HepG2 (cell line): ENCODE results near the gene STRADA. TPM values are rescaled to one million over a fixed set of nuclear protein-coding genes. Genes with fewer than 3 reads are reported as not detected.

Experiments
- ATAC-seq: fragments of 200-7000 bp; cut with Tn5 transposase; 3 replicates; pipeline ENCODE4 v1.9.1; 2020; ENCODE audit warnings: mild to moderate bottlenecking, moderate library complexity
- BruUV-seq: library from RNA; stranded (reverse); fragments of 400-500 nt; replicated peaks from 2 replicates; lab custom pipeline; 2021; lab: Mats Ljungman, UMichigan
- CTCF ChIA-PET: fragments of 300-600 bp; formaldehyde crosslinking; extraction: SDS; loops from one replicate; lab custom pipeline; 2021; ENCODE audit warnings: low total read pairs, inconsistent platforms, low intra/inter-chr PET ratio; lab: Yijun Ruan, JAX
- POLR2A ChIA-PET: fragments of 350-600 bp; sonication (Branson Sonifier 250); formaldehyde crosslinking; loops from one replicate; lab custom pipeline; 2020; ENCODE audit warnings: antibody characterized with exemption, inconsistent platforms; lab: Yijun Ruan, JAX
- DNase-seq: peaks from one replicate; pipeline ENCODE4 v3.0.0-alpha.2; 2015; ENCODE audit warnings: low spot score
- FAIRE-seq: peaks from 3 replicates; lab custom pipeline; 2011; peaks lifted over from hg19 to GRCh38; lab: Jason Lieb, UNC
- H2AFZ ChIP-seq: one replicate; pipeline ENCODE4 v1.6.1; 2011; ENCODE audit warnings: low read length, inconsistent platforms
- H3K27ac ChIP-seq: fragments of 300-600 bp; 3 replicates; pipeline ENCODE4 v1.8.0; 2011; ENCODE audit warnings: mixed run types, mild to moderate bottlenecking, mixed read lengths, low read length, inconsistent platforms; ENCODE audit not compliant: insufficient read depth; ENCODE audit errors: extremely low read length
- H3K27me3 ChIP-seq, 2 experiments: fragments of 200-600 bp in 1 of 2; 2 replicates in 1 of 2; 3 replicates in 1 of 2; pipeline versions ENCODE4 v1.6.0 to v1.8.0; 2011; ENCODE audit warnings: low read length in 2 of 2, mild to moderate bottlenecking in 2 of 2, moderate library complexity in 2 of 2, inconsistent platforms in 1 of 2; ENCODE audit not compliant: insufficient read depth in 2 of 2, control insufficient read depth in 1 of 2
- H3K36me3 ChIP-seq, 2 experiments: fragments of 200-600 bp in 1 of 2; replicated peaks in 1 of 2; 2 replicates in 1 of 2; 3 replicates in 1 of 2; pipeline versions ENCODE4 v1.5.1 to v1.8.0; 2011; ENCODE audit warnings: low read length in 2 of 2, inconsistent platforms in 1 of 2; ENCODE audit not compliant: insufficient read depth in 2 of 2, control insufficient read depth in 1 of 2
- H3K4me1 ChIP-seq: 2 replicates; pipeline ENCODE4 v1.5.1; 2012; ENCODE audit warnings: low read length, inconsistent platforms; ENCODE audit not compliant: insufficient read depth
- H3K4me2 ChIP-seq: 2 replicates; pipeline ENCODE4 v1.6.0; 2011; ENCODE audit warnings: low read depth, low read length, inconsistent platforms
- H3K4me3 ChIP-seq, 3 experiments: fragments of 200-600 bp in 1 of 3; sonication (generic), shearing (Covaris generic) in 1 of 3; replicated peaks in 1 of 3; 2 replicates each; pipeline ENCODE4 v1.5.1; 2011 to 2016; ENCODE audit warnings: low read length in 3 of 3, inconsistent platforms in 2 of 3, low read depth in 2 of 3, mild to moderate bottlenecking in 2 of 3, control low read depth in 1 of 3, mixed read lengths in 1 of 3; ENCODE audit not compliant: insufficient read depth in 1 of 3
- H3K79me2 ChIP-seq: one replicate; pipeline ENCODE4 v1.6.1; 2011; ENCODE audit warnings: low read length, inconsistent platforms; ENCODE audit not compliant: insufficient read depth
- H3K9ac ChIP-seq: 2 replicates; pipeline ENCODE4 v1.6.0; 2011; ENCODE audit warnings: mild to moderate bottlenecking, low read depth, low read length, inconsistent platforms; ENCODE audit not compliant: insufficient read depth
- H3K9me3 ChIP-seq: 2 replicates; pipeline ENCODE4 v1.5.1; 2012; ENCODE audit warnings: mild to moderate bottlenecking, low read length
- H4K20me1 ChIP-seq: 2 replicates; pipeline ENCODE4 v1.6.0; 2011; ENCODE audit warnings: inconsistent platforms, mild to moderate bottlenecking, low read length, moderate library complexity; ENCODE audit not compliant: insufficient read depth
- HCFC1 ChIP-seq: fragments of 150-350 bp; IDR thresholded peaks from 2 replicates; pipeline ENCODE4 v1.6.1; 2014; ENCODE audit warnings: low read depth, low read length
- MEIS1 ChIP-seq: sonication (generic); formaldehyde crosslinking; IDR thresholded peaks from 2 replicates; pipeline ENCODE4 v1.9.0; 2021; ENCODE audit warnings: mild to moderate bottlenecking, missing genetic modification reagents, moderate library complexity, borderline replicate concordance
- MTA3 ChIP-seq: sonication (generic); formaldehyde crosslinking; IDR thresholded peaks from 2 replicates; pipeline ENCODE4 v1.4.0; 2020; ENCODE audit warnings: missing genetic modification reagents
- NFE2L1 ChIP-seq: sonication (generic); formaldehyde crosslinking; IDR thresholded peaks from 2 replicates; pipeline ENCODE4 v1.4.0; 2020; ENCODE audit warnings: missing genetic modification reagents, mild to moderate bottlenecking, borderline replicate concordance
- RNF219 ChIP-seq: sonication (generic); formaldehyde crosslinking; IDR thresholded peaks from 2 replicates; pipeline ENCODE4 v1.5.0; 2020; ENCODE audit warnings: mild to moderate bottlenecking, missing genetic modification reagents
- SMARCC2 ChIP-seq: fragments of 450-650 bp; IDR thresholded peaks from 2 replicates; pipeline ENCODE4 v1.6.1; 2017; ENCODE audit warnings: antibody characterized with exemption, mild to moderate bottlenecking
- TFDP1 ChIP-seq: IDR thresholded peaks from 2 replicates; pipeline ENCODE4 v1.6.1; 2016; ENCODE audit warnings: missing compliant biosample characterization, missing genetic modification reagents, borderline replicate concordance
- ZBTB7A ChIP-seq: sonication (generic); formaldehyde crosslinking; IDR thresholded peaks from 2 replicates; pipeline ENCODE4 v1.8.0; 2022; ENCODE audit warnings: mild to moderate bottlenecking, missing genetic modification reagents
- ZNF441 ChIP-seq: sonication (generic); formaldehyde crosslinking; IDR thresholded peaks from 2 replicates; pipeline ENCODE4 v1.7.0; 2021; ENCODE audit warnings: missing genetic modification reagents, borderline replicate concordance
- ZNF552 ChIP-seq: sonication (generic); formaldehyde crosslinking; IDR thresholded peaks from 2 replicates; pipeline ENCODE4 v1.9.0; 2022; ENCODE audit warnings: missing genetic modification reagents, mild to moderate bottlenecking, borderline replicate concordance
- ZNF83 ChIP-seq: sonication (generic); formaldehyde crosslinking; IDR thresholded peaks from 2 replicates; pipeline ENCODE4 v1.4.0; 2020; ENCODE audit warnings: missing genetic modification reagents, mild to moderate bottlenecking, borderline replicate concordance
- WGBS: methylation state at CpG from one replicate; pipeline ENCODE4 v1.1.6; 2017; ENCODE audit warnings: low lambda C conversion rate; 5-methylcytosine and 5-hydroxymethylcytosine counted together
- in situ Hi-C: cut with HindIII; loops from 2 replicates; pipeline ENCODE4 v1.10.0; 2017; ENCODE audit warnings: low pct_unique_long_range_greater_than_20kb; ENCODE audit not compliant: extremely low pct_ligation_motif_present
- intact Hi-C: fragments of 100-400 bp; cut with micrococcal nuclease; formaldehyde crosslinking; loops from one replicate; pipeline ENCODE4 v1.10.0; 2022; ENCODE audit not compliant: unreplicated experiment
- polyA plus RNA-seq, 8 experiments: library from polyadenylated mRNA; depleted of rRNA in 3 of 8; stranded (reverse) in 7 of 8; unstranded in 1 of 8; fragments of >200 nt; fragmentation: Illumina TruSeq in 4 of 8; extraction: Trizol in 4 of 8; gene quantifications; 2 replicates each; pipeline versions ENCODE4 v1.2.1 to v1.2.3, GENCODE V29; 2011 to 2016; ENCODE audit warnings: low read depth in 4 of 8, missing spikeins in 1 of 8, mixed read lengths in 1 of 8; ENCODE audit not compliant: insufficient read depth in 1 of 8
- total RNA-seq, 5 experiments: library from RNA; depleted of rRNA; stranded (reverse); fragments of >200 nt; fragmentation: Illumina TruSeq; extraction: Trizol; gene quantifications; 2 replicates each; pipeline ENCODE4 v1.2.3, GENCODE V29; 2016; ENCODE audit warnings: low read depth in 1 of 5
- TF ChIP-seq, protein P1 (sequence below): sonication (generic); formaldehyde crosslinking; conservative IDR thresholded peaks from 2 replicates; pipeline ENCODE4 v1.8.0; 2022; ENCODE audit warnings: low read depth, missing genetic modification reagents
- TF ChIP-seq, protein P2 (sequence below): sonication (generic); formaldehyde crosslinking; IDR thresholded peaks from 2 replicates; pipeline ENCODE4 v1.4.0; 2020; ENCODE audit warnings: missing genetic modification reagents
- TF ChIP-seq, protein P3 (sequence below): sonication (generic); formaldehyde crosslinking; IDR thresholded peaks from 2 replicates; pipeline ENCODE4 v1.4.0; 2020; ENCODE audit warnings: missing genetic modification reagents
- TF ChIP-seq, protein P4 (sequence below), 2 experiments: fragments of 450-650 bp in 1 of 2; sonication (generic) in 1 of 2; formaldehyde crosslinking; IDR thresholded peaks; 2 replicates each; pipeline versions ENCODE4 v1.5.0 to v1.8.0; 2020 to 2022; ENCODE audit warnings: mild to moderate bottlenecking in 1 of 2, missing genetic modification reagents in 1 of 2

STRADA gene
- total and polyA plus RNA-seq, 2 of the 13 experiments (the other 11 are each of a cell fraction or from before 2014, with no cell fraction given), result 17.6 to 17.9 TPM

- ATAC-seq (no peak), DNase-seq (no peak), FAIRE-seq (no peak)
- H3K4me2 ChIP-seq, result no peak overlapping the region
- no peak overlapping the region for H2AFZ ChIP-seq
- no peak overlapping the region for H3K9ac ChIP-seq
- peaks cover 10 to 29% of the 10 kb centered on the region in 2 experiments; a peak in 4 of 5 replicates for H3K36me3 ChIP-seq
- H3K4me1 ChIP-seq, result no peaks in the 10 kb centered on the region
- intact Hi-C loops (no loop called here), in situ Hi-C loops (no loop called here)
- ChIA-PET CTCF (no interaction called here), POLR2A (no interaction called here)
- no peaks in the 10 kb centered on the region for H4K20me1 ChIP-seq
- H3K9me3 ChIP-seq, result no peaks in the 10 kb centered on the region
- no peak overlapping the region for H3K27ac ChIP-seq
- H3K27me3 ChIP-seq, result no peaks in the 10 kb centered on the region
- no peak overlapping the region for H3K4me3 ChIP-seq
- H3K79me2 ChIP-seq, result no peaks in the 10 kb centered on the region
- BruUV-seq, result no TSS peak
- WGBS, result 89% methylated on average over 6 of the region's 6 CpGs
- TF ChIP-seq, protein P1, sequence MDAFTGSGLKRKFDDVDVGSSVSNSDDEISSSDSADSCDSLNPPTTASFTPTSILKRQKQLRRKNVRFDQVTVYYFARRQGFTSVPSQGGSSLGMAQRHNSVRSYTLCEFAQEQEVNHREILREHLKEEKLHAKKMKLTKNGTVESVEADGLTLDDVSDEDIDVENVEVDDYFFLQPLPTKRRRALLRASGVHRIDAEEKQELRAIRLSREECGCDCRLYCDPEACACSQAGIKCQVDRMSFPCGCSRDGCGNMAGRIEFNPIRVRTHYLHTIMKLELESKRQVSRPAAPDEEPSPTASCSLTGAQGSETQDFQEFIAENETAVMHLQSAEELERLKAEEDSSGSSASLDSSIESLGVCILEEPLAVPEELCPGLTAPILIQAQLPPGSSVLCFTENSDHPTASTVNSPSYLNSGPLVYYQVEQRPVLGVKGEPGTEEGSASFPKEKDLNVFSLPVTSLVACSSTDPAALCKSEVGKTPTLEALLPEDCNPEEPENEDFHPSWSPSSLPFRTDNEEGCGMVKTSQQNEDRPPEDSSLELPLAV (CRISPR knock-in tag), result no peak
- no peak for TF ChIP-seq ZBTB7A (CRISPR knock-in tag)
- no peak for TF ChIP-seq NFE2L1 (CRISPR knock-in tag)
- TF ChIP-seq, protein P2, sequence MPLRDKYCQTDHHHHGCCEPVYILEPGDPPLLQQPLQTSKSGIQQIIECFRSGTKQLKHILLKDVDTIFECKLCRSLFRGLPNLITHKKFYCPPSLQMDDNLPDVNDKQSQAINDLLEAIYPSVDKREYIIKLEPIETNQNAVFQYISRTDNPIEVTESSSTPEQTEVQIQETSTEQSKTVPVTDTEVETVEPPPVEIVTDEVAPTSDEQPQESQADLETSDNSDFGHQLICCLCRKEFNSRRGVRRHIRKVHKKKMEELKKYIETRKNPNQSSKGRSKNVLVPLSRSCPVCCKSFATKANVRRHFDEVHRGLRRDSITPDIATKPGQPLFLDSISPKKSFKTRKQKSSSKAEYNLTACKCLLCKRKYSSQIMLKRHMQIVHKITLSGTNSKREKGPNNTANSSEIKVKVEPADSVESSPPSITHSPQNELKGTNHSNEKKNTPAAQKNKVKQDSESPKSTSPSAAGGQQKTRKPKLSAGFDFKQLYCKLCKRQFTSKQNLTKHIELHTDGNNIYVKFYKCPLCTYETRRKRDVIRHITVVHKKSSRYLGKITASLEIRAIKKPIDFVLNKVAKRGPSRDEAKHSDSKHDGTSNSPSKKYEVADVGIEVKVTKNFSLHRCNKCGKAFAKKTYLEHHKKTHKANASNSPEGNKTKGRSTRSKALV (CRISPR knock-in tag), result no peak
- no peak for TF ChIP-seq ZNF552 (CRISPR knock-in tag)
- TF ChIP-seq, protein P3, sequence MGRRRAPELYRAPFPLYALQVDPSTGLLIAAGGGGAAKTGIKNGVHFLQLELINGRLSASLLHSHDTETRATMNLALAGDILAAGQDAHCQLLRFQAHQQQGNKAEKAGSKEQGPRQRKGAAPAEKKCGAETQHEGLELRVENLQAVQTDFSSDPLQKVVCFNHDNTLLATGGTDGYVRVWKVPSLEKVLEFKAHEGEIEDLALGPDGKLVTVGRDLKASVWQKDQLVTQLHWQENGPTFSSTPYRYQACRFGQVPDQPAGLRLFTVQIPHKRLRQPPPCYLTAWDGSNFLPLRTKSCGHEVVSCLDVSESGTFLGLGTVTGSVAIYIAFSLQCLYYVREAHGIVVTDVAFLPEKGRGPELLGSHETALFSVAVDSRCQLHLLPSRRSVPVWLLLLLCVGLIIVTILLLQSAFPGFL (CRISPR knock-in tag), result no peak
- no peak for TF ChIP-seq ZNF441
- TF ChIP-seq, protein P4, sequence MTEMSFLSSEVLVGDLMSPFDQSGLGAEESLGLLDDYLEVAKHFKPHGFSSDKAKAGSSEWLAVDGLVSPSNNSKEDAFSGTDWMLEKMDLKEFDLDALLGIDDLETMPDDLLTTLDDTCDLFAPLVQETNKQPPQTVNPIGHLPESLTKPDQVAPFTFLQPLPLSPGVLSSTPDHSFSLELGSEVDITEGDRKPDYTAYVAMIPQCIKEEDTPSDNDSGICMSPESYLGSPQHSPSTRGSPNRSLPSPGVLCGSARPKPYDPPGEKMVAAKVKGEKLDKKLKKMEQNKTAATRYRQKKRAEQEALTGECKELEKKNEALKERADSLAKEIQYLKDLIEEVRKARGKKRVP (CRISPR knock-in tag; IDR thresholded peaks at IDR 0.05), result no peak
- TF ChIP-seq MTA3 (CRISPR knock-in tag), result no peak
- no peak for TF ChIP-seq RNF219 (CRISPR knock-in tag)
- TF ChIP-seq TFDP1 (CRISPR knock-in tag), result no peak
- no peak for TF ChIP-seq SMARCC2
- no peak for TF ChIP-seq ZNF83 (CRISPR knock-in tag)
- no peak for TF ChIP-seq MEIS1 (CRISPR knock-in tag)
- TF ChIP-seq HCFC1, result no peak
These were observed 32.5 kb downstream of the STRADA start for GRCh38 chr17:63709110-63709509.
